Panc1 (cell line): Measurements from ENCODE around the gene CDRT15L2.
"Not testable (repeated sequence)": the region's sequence is repeated elsewhere in the genome, so short reads cannot be mapped to it uniquely, and the experiment has no call there.

ENCODE experiments used
- CTCF ChIP-seq: fragments of 450-650 bp; IDR thresholded peaks from 2 replicates; pipeline ENCODE4 v1.5.1; 2017; ENCODE audit warnings: mild to moderate bottlenecking
- SIN3A ChIP-seq: IDR thresholded peaks from 2 replicates; pipeline ENCODE4 v1.6.1; 2012; ENCODE audit warnings: low read depth, mild to moderate bottlenecking, low read length, moderate library complexity, borderline replicate concordance; ENCODE audit not compliant: insufficient read depth
- TF ChIP-seq, protein P1 (sequence below), 2 experiments: IDR thresholded peaks; 2 replicates each; pipeline ENCODE4 v1.6.1; 2011 to 2012; ENCODE audit warnings: low read depth in 2 of 2, control low read depth in 1 of 2, low read length in 1 of 2, mild to moderate bottlenecking in 1 of 2, moderate library complexity in 1 of 2; ENCODE audit not compliant: insufficient read depth in 1 of 2

- TF ChIP-seq CTCF, SIN3A: not testable (repeated sequence)
- TF ChIP-seq, protein P1, sequence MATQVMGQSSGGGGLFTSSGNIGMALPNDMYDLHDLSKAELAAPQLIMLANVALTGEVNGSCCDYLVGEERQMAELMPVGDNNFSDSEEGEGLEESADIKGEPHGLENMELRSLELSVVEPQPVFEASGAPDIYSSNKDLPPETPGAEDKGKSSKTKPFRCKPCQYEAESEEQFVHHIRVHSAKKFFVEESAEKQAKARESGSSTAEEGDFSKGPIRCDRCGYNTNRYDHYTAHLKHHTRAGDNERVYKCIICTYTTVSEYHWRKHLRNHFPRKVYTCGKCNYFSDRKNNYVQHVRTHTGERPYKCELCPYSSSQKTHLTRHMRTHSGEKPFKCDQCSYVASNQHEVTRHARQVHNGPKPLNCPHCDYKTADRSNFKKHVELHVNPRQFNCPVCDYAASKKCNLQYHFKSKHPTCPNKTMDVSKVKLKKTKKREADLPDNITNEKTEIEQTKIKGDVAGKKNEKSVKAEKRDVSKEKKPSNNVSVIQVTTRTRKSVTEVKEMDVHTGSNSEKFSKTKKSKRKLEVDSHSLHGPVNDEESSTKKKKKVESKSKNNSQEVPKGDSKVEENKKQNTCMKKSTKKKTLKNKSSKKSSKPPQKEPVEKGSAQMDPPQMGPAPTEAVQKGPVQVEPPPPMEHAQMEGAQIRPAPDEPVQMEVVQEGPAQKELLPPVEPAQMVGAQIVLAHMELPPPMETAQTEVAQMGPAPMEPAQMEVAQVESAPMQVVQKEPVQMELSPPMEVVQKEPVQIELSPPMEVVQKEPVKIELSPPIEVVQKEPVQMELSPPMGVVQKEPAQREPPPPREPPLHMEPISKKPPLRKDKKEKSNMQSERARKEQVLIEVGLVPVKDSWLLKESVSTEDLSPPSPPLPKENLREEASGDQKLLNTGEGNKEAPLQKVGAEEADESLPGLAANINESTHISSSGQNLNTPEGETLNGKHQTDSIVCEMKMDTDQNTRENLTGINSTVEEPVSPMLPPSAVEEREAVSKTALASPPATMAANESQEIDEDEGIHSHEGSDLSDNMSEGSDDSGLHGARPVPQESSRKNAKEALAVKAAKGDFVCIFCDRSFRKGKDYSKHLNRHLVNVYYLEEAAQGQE (IDR thresholded peaks at IDR 0.05; ENCODE audit: insufficient read depth in 1 of 2, low read depth in 2 of 2, low read length in 1 of 2): not testable (repeated sequence)
Observed at GRCh38 chr17:20573216-20573615, 6.3 kb upstream of the CDRT15L2 start.
